CD14-positive monocyte (primary cell): ENCODE results near the gene PRKN. TPM values are rescaled to one million over a fixed set of nuclear protein-coding genes. Genes with fewer than 3 reads are reported as not detected.

Source experiments
- DNase-seq, 3 donors: peaks; one replicate each; pipeline ENCODE4 v3.0.0-alpha.2; 2011 to 2022
- H2AFZ ChIP-seq: 2 replicates; pipeline ENCODE4 v1.6.0; 2012; ENCODE audit warnings: mild to moderate bottlenecking, low read depth, low read length, inconsistent platforms; ENCODE audit not compliant: insufficient read depth, poor library complexity, severe bottlenecking
- H3K27ac ChIP-seq, 2 donors: 1 replicate in 1 of 2; 2 replicates in 1 of 2; pipeline ENCODE4 v1.5.1; 2012 to 2013; ENCODE audit warnings: low read length in 2 of 2, control low read depth in 1 of 2, inconsistent platforms in 1 of 2, low read depth in 1 of 2, mild to moderate bottlenecking in 1 of 2
- H3K27me3 ChIP-seq, 2 donors: one replicate each; pipeline versions ENCODE4 v1.6.0 to v1.6.1; 2011 to 2013; ENCODE audit warnings: low read length in 2 of 2; ENCODE audit not compliant: control insufficient read depth in 2 of 2, insufficient read depth in 2 of 2
- H3K36me3 ChIP-seq, 2 donors: replicated peaks in 1 of 2; 1 replicate in 1 of 2; 2 replicates in 1 of 2; pipeline versions ENCODE4 v1.5.1 to v1.6.1; 2012 to 2013; ENCODE audit warnings: low read length in 2 of 2, control low read depth in 1 of 2, inconsistent platforms in 1 of 2, mild to moderate bottlenecking in 1 of 2; ENCODE audit not compliant: insufficient read depth in 2 of 2, control insufficient read depth in 1 of 2
- H3K4me1 ChIP-seq, 2 donors: 1 replicate in 1 of 2; 2 replicates in 1 of 2; pipeline versions ENCODE4 v1.5.1 to v1.6.1; 2012 to 2013; ENCODE audit warnings: low read length in 2 of 2, control low read depth in 1 of 2, inconsistent platforms in 1 of 2, mild to moderate bottlenecking in 1 of 2, moderate library complexity in 1 of 2; ENCODE audit not compliant: insufficient read depth in 2 of 2, control insufficient read depth in 1 of 2
- H3K4me2 ChIP-seq: replicated peaks from 2 replicates; pipeline ENCODE3; 2012; ENCODE audit warnings: low read length, moderate library complexity, mild to moderate bottlenecking; ENCODE audit not compliant: poor library complexity, severe bottlenecking; ENCODE audit errors: extremely low read depth
- H3K4me3 ChIP-seq, 3 experiments: fragments of 200-600 bp in 1 of 3; sonication (generic) in 1 of 3; replicated peaks in 1 of 3; 1 replicate in 2 of 3; 2 replicates in 1 of 3; pipeline ENCODE4 v1.5.1; 2011 to 2013; ENCODE audit warnings: low read length in 3 of 3, mild to moderate bottlenecking in 3 of 3, control low read depth in 2 of 3, low read depth in 2 of 3, inconsistent platforms in 1 of 3, moderate library complexity in 1 of 3
- H3K79me2 ChIP-seq: 2 replicates; pipeline ENCODE4 v1.6.0; 2012; ENCODE audit warnings: mild to moderate bottlenecking, control low read depth, inconsistent platforms, low read length, moderate library complexity; ENCODE audit not compliant: insufficient read depth
- H3K9ac ChIP-seq: 2 replicates; pipeline ENCODE4 v1.6.0; 2017; ENCODE audit warnings: low read length, mild to moderate bottlenecking; ENCODE audit not compliant: insufficient read depth, poor library complexity, severe bottlenecking
- H3K9me3 ChIP-seq, 2 donors: replicated peaks in 1 of 2; 1 replicate in 1 of 2; 2 replicates in 1 of 2; pipeline versions ENCODE4 v1.5.1 to v1.6.1; 2012 to 2013; ENCODE audit warnings: low read length in 2 of 2, control low read depth in 1 of 2; ENCODE audit not compliant: control insufficient read depth in 1 of 2, insufficient read depth in 1 of 2
- H4K20me1 ChIP-seq: 2 replicates; pipeline ENCODE4 v1.6.0; 2012; ENCODE audit warnings: mild to moderate bottlenecking, low read length, control low read depth, moderate library complexity; ENCODE audit not compliant: insufficient read depth
- H3K27ac Mint-ChIP-seq, 7 donors: one replicate each; pipeline ENCODE4 v1.8.0; 2020; ENCODE audit warnings: mild to moderate bottlenecking in 7 of 7, mixed read lengths in 7 of 7, moderate library complexity in 6 of 7, inconsistent platforms in 2 of 7
- H3K27me3 Mint-ChIP-seq, 3 donors: one replicate each; pipeline ENCODE4 v1.8.0; 2021 to 2022; ENCODE audit warnings: low read depth in 3 of 3, mild to moderate bottlenecking in 3 of 3, mixed read lengths in 3 of 3, moderate library complexity in 3 of 3, inconsistent platforms in 1 of 3
- H3K36me3 Mint-ChIP-seq, 2 donors: one replicate each; pipeline ENCODE4 v1.8.0; 2020; ENCODE audit warnings: mixed read lengths in 2 of 2, inconsistent platforms in 1 of 2, mild to moderate bottlenecking in 1 of 2
- H3K4me1 Mint-ChIP-seq: one replicate; pipeline ENCODE4 v1.8.0; 2020; ENCODE audit warnings: mild to moderate bottlenecking, mixed read lengths
- H3K4me3 Mint-ChIP-seq, 2 donors: one replicate each; pipeline ENCODE4 v1.8.0; 2020; ENCODE audit warnings: mild to moderate bottlenecking in 2 of 2, mixed read lengths in 2 of 2, moderate library complexity in 1 of 2
- H3K9me3 Mint-ChIP-seq, 7 donors: one replicate each; pipeline ENCODE4 v1.8.0; 2020 to 2022; ENCODE audit warnings: mixed read lengths in 7 of 7, mild to moderate bottlenecking in 6 of 7, moderate library complexity in 6 of 7, inconsistent platforms in 2 of 7
- CTCF ChIP-seq: fragments of 200-600 bp; IDR thresholded peaks from one replicate; pipeline ENCODE4 v1.8.0; 2022; ENCODE audit warnings: antibody characterized with exemption, mild to moderate bottlenecking
- WGBS: methylation state at CpG from one replicate; pipeline ENCODE4 v1.1.5; 2013; ENCODE audit warnings: missing lambda C conversion rate; ENCODE audit not compliant: insufficient coverage; 5-methylcytosine and 5-hydroxymethylcytosine counted together
- intact Hi-C, 2 donors: fragments of 100-400 bp; cut with micrococcal nuclease; formaldehyde crosslinking; loops; one replicate each; pipeline versions ENCODE4 v1.15.0 to v1.15.1; 2023
- polyA plus RNA-seq, 3 donors: library from polyadenylated mRNA; depleted of rRNA in 1 of 3; unstranded in 2 of 3; stranded (reverse) in 1 of 3; fragments of 300-500 nt in 2 of 3; fragments of >200 nt in 1 of 3; fragmentation: Illumina TruSeq in 2 of 3; gene quantifications; 1 replicate in 2 of 3; 2 replicates in 1 of 3; pipeline ENCODE4 v1.2.3, GENCODE V29; 2012 to 2021

PRKN gene
- polyA plus RNA-seq, 3 donors = 0.19 to 0.21 TPM; not detected in 1

DNA sequence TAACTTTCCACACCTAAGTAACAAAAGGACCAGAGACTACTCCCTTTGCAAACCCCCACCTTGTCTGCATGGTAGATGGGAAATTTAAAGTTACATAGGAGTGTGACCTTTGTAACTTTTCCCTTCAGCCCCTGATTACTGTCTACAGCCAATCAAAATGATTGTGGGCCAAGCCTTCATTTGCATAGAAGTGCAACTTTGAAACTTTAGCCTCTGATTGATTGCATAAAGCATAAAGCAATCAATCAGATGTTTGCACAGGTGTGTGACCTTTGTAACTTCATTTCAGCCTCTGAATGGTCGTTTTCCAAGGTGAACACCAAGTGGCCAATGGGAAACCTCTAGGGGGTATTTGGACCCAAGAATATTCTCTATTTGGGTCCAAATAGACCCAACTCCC is 46.1 kb downstream of the PRKN start:
- no peak for TF ChIP-seq CTCF
- no peak overlapping the region for H2AFZ ChIP-seq

DNA sequence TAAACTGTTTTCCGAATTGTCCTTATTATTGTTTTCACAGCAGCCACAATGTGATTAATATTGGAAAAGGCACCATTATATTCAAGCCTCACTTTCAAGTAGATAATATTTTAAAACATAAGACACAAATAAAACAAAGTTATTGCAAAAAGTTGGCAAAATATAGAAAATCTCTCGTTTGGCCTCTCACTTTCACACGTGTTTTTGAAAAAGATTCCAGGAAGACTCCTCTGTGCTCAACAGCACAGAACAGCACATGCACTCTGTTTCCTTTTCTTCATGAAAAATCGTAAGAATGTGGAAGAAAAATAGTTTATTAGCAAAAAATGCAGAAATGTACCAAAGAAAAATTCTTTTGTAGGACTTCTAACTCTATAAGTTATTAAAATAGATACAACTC is 46.7 kb downstream of the PRKN start:
- TF ChIP-seq CTCF = no peak
- no peak overlapping the region for H3K27ac ChIP-seq
- no peaks in the 10 kb centered on the region for H3K79me2 ChIP-seq
- intact Hi-C loops = no loop called here
- H3K4me1 Mint-ChIP-seq = no peaks in the 10 kb centered on the region
- no peaks in the 10 kb centered on the region for H3K27me3 ChIP-seq
- H3K9me3 ChIP-seq = no peaks in the 10 kb centered on the region
- no peaks in the 10 kb centered on the region for H4K20me1 ChIP-seq
- no peaks in the 10 kb centered on the region for H3K36me3 Mint-ChIP-seq
- H3K4me1 ChIP-seq = no peaks in the 10 kb centered on the region
- peaks cover 0 to 2% (median 0%) of the 10 kb centered on the region in 7 donors for H3K9me3 Mint-ChIP-seq
- H3K4me3 Mint-ChIP-seq = no peak overlapping the region
- no peak overlapping the region for H3K27ac Mint-ChIP-seq
- no peak for DNase-seq
- no peak overlapping the region for H3K4me3 ChIP-seq
- no peak overlapping the region for H2AFZ ChIP-seq
- H3K27me3 Mint-ChIP-seq = no peaks in the 10 kb centered on the region
- no peak overlapping the region for H3K4me2 ChIP-seq
- no CpG with 5 or more reads among the region's 4 CpGs for WGBS
- no peak overlapping the region for H3K9ac ChIP-seq
- no peaks in the 10 kb centered on the region for H3K36me3 ChIP-seq

More for the DNA sequence above, 46.1 kb downstream of the PRKN start:
- no peak for DNase-seq
- H3K4me1 Mint-ChIP-seq = no peaks in the 10 kb centered on the region
- Histone ChIP-seq H3K36me3 (no peaks in the 10 kb centered on the region), H3K4me3 (no peak overlapping the region), H3K4me1 (no peaks in the 10 kb centered on the region), H3K9ac (no peak overlapping the region), H3K27ac (no peak overlapping the region), H3K79me2 (no peaks in the 10 kb centered on the region), H3K27me3 (no peaks in the 10 kb centered on the region), H3K9me3 (no peaks in the 10 kb centered on the region), H4K20me1 (no peaks in the 10 kb centered on the region), H3K4me2 (no peak overlapping the region)
- peaks cover 0 to 2% (median 0%) of the 10 kb centered on the region in 3 donors for H3K27me3 Mint-ChIP-seq
- H3K36me3 Mint-ChIP-seq = no peaks in the 10 kb centered on the region
- 71% methylated on average over 1 of the region's 1 CpG for WGBS
- H3K4me3 Mint-ChIP-seq = no peak overlapping the region
- intact Hi-C loops = no loop called here
- peaks cover 0 to 2% (median 0%) of the 10 kb centered on the region in 7 donors for H3K9me3 Mint-ChIP-seq
- no peak overlapping the region for H3K27ac Mint-ChIP-seq
